NCI-H2029 (cell line): ENCODE measurements around the gene TRIM21.
"Not testable (repeated sequence)": the region's sequence is repeated elsewhere in the genome, so short reads cannot be mapped to it uniquely, and the experiment has no call there.

Source experiments
- DNase-seq: peaks from one replicate; lab custom pipeline; 2025; lab: John Stamatoyannopoulos, UW

Gene TRIM21

GRCh38 chr11:4393209-4393857 lies at the start of gene TRIM21:
Gene TRIM21, minus strand, starts transcription at chr11:4393702. Its CDS starts 3,293 bp downstream, at chr11:4390409.
- DNase-seq = peak; percentile 60

- DNase-seq = no peak
Observed at GRCh38 chr11:4441515-4441914, 48.0 kb upstream of the TRIM21 start.

- DNase-seq = no peak
Observed at GRCh38 chr11:4436411-4436810, 42.9 kb upstream of the TRIM21 start.

GRCh38 chr11:4433856-4434255 lies 40.4 kb upstream of the TRIM21 start:
- no peak for DNase-seq

- no peak for DNase-seq
Observed at GRCh38 chr11:4430051-4430450, 36.5 kb upstream of the TRIM21 start.

- DNase-seq = no peak
Observed at GRCh38 chr11:4418403-4418802, 24.9 kb upstream of the TRIM21 start.

GRCh38 chr11:4416816-4417215 lies 23.3 kb upstream of the TRIM21 start:
- DNase-seq = no peak

- no peak for DNase-seq
Observed at GRCh38 chr11:4416306-4416705, 22.8 kb upstream of the TRIM21 start.

- not testable (repeated sequence) for DNase-seq
Observed at GRCh38 chr11:4406206-4406605, 12.7 kb upstream of the TRIM21 start.

- no peak for DNase-seq
Observed at GRCh38 chr11:4393858-4394223, 339 bp upstream of the TRIM21 start.

GRCh38 chr11:4388221-4388620 lies 5.3 kb downstream of the TRIM21 start:
- DNase-seq = no peak

- no peak for DNase-seq
Observed at GRCh38 chr11:4385978-4386740, 7.3 kb downstream of the TRIM21 start.

- no peak for DNase-seq
Observed at GRCh38 chr11:4381901-4382300, 11.6 kb downstream of the TRIM21 start.

GRCh38 chr11:4375431-4376140 lies 17.9 kb downstream of the TRIM21 start:
- no peak for DNase-seq

GRCh38 chr11:4370166-4370565 lies 23.3 kb downstream of the TRIM21 start:
- DNase-seq = no peak

- DNase-seq = no peak
Observed at GRCh38 chr11:4368286-4368685, 25.2 kb downstream of the TRIM21 start, which contains the start of gene OR52B4. Gene OR52B4, minus strand, starts transcription at chr11:4368386. Its CDS starts 91 bp downstream, at chr11:4368295.

GRCh38 chr11:4348142-4348541 lies 45.4 kb downstream of the TRIM21 start:
- DNase-seq = not testable (repeated sequence)

- not testable (repeated sequence) for DNase-seq
Observed at GRCh38 chr11:4345366-4345765, 48.1 kb downstream of the TRIM21 start.
